DMS79 (cell line): ENCODE data around the gene TAX1BP3.
A peak's percentile ranks its signal among the peaks of the same experiment; 100 is the strongest.

Experiments used
- DNase-seq: peaks from one replicate; lab custom pipeline; 2025; lab: John Stamatoyannopoulos, UW

Gene TAX1BP3

DNA sequence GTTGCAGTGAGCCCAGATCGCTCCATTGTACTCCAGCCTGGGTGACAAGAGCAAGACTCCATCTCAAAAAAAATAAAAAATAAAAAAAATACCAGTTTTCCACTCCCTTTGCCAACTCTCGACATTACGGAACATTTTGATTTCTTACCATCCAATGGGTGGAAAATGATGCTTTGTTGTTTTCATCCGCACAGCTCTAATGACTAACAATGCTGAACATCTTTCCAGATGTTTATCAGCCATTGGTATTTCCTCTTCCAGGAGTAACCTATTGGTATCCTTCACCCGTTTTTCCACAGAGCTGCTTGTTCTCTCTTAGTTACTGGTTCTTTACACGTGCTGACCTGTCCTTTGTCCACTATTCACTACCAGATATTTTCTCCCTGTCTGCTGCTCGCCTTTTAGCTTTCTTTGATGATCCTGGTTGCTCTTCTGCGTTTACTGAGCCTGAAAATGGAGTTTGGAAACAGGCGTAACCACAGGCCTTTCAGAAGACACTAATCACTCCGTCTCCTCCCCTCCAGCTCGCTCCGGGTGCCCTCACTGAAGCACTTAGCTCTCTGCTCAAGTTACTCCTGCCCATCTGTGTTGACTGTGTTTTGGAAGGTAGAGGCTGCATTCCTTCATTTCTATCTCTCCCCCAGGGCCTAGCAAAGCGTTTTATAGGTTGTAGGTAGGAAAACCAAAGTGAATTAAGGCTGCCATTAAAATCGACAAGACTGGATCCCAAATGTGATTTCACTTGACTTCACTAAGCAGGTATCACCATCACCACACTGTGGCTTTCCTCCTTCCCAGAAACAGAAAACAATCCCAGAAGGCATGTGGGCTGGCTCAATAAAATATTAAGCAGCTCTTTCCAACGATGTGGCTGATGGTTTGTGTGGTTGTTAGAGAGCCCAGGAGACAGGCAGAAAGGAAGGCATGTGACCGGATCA lies 41.3 kb downstream of the TAX1BP3 start:
- DNase-seq: peak; percentile 56

DNA sequence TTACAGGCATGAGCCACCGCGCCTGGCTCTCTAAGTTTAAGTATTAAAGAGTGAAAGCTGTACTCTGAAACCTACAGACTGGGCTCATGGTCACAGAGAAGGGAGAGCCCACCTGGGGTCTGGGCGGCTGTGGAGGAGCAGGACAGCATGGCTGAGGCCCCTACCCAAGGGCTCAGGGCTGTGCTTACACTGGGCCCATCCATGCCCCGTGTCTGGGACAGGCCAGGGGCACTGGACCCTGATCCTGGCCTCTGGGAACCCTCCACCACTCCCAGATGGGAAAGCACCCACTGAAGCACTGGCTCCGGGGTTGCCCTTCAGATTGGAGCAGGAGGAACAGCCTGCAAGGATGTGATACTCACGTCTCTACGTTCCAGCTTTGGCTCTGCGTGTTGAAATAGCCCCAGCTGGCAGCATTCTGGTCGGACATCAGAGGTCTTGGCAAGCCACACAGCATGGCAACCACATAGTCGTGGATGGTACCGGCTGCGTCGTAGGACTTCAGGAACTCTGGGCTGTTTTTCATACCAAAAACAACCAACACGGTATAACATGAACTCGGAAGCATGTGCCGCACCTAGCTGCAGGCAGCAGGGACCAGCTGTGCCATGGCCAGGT lies 45.3 kb downstream of the TAX1BP3 start:
- no peak for DNase-seq

DNA sequence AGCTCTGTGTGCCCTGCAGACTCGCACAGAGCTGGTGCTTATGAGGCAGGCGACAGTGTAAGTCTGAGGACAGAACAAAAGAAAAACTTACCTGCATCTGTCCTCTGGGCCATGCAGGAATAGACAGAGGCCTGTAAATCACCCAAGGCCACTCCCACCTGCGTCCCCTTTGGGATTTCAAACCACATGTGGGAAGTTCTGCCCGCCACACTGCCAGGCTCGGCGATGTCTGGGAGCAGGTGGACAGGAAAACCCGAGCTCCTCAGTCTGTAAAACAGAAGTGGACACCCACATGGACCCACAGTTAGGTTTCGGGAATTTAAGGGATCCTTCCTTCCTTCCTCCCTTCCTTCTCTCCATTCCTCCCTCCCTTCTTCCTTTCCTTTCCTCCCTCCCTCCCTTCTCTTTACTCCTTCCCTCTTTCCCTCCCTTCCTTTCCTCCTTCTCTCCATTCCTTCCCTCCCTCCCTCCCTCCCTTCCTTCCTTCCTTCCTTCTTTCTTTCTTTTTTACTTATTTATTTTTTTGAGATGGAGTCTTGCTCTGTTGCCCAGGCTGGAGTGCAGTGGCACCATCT lies 47.1 kb downstream of the TAX1BP3 start:
- no peak for DNase-seq

DNA sequence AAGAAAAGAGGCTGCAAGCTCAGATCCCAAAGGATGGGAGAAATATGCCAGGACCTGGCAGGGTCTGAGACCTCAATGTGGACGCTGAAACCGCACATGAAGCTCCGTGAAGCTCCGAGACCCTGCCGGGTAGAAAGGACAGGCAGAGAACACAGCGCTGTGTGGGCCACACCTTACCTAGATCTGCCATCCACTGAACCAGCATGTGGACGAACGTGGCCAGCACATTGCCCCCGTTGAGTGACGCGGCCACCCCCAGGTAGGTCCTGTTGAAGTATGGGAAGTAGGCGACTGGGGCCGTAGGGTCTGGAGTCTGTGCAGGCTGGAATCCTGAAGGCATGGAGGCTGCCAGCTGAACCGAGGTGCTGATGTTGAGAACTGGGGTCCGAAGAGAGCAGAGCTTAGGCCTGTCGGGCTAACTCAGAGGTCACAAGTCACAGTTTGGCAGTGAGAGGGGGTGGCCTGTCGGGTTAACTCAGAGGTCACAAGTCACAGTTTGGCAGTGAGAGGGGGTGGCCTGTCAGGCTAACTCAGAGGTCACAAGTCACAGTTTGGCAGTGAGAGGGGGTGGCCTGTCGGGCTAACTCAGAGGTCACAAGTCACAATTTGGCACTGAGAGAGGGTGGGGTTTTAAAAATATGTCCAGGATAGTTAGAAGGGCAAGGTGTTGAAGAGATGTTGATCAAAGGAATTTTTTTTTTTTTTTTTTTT lies 53.1 kb downstream of the TAX1BP3 start:
- DNase-seq: no peak

DNA sequence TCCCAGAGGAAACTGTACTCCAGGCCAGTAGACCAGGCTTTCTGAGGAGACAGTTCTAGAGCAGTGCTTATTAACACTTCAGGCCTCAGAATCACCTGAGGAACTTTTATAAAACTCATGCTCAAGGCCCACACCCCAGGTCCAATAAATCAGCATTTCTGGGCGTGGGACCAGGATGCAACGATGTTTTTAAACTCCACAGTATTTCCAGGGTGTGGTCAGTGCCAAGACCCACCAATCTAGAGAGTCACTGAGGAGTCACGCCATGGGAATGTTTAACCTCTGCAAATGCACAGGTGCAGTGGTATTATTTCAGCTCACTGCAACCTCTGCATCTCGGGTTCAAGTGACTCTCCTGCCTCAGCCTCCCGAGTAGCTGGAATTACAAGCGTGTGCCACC lies 55.3 kb downstream of the TAX1BP3 start:
- no peak for DNase-seq
